Measurements from ENCODE around the gene SFMBT1. TPM values are rescaled to one million over a fixed set of nuclear protein-coding genes. Genes with fewer than 3 reads are reported as not detected.
"Not testable (repeated sequence)": the region's sequence is repeated elsewhere in the genome, so short reads cannot be mapped to it uniquely, and the experiment has no call there.

SFMBT1 gene
- total RNA-seq, 1 experiment from 2014 or later = 14.3 TPM

DNA sequence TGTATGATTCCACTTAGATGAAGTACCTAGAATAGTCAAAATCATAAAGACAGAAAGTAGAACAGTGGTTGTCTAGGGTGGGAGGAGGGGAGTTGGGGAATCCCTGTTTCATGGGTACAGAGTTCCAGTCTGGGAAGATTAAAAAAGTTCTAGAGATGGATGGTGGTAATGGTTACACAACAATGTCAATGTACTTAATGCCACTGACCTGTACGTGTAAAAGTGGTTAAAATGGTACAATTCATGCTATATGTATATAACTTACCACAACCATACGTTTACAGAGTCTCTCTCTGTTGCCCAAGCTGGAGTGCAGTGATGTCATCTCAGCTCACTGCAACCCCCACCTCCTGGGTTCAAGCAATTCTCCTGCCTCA is 6.5 kb downstream of the SFMBT1 start:
- intact Hi-C loops (cut with micrococcal nuclease; ENCODE audit: unreplicated experiment) = no loop called here
- BruUV-seq (replicated peaks) = no TSS peak
- Histone ChIP-seq H3K36me3 (ENCODE audit: low read depth) (no peaks in the 10 kb centered on the region), H3K9me2 (ENCODE audit: insufficient read depth) (no peaks in the 10 kb centered on the region), H3K27me3 (ENCODE audit: insufficient read depth, low read depth) (no peaks in the 10 kb centered on the region), H3K27ac (no peak overlapping the region), H4K20me1 (ENCODE audit: insufficient read depth) (0 out of 2 replicates have a peak, but pooled peaks cover 4% of the 10 kb centered on the region), H3F3A (ENCODE audit: insufficient read depth, low read depth) (peaks cover 12% of the 10 kb centered on the region; the same call in 1 of the 2 replicates), H2AFZ (no peak overlapping the region), H3K9me3 (ENCODE audit: insufficient read depth, low read depth) (no peaks in the 10 kb centered on the region), H3K79me2 (ENCODE audit: low read depth) (peaks cover 68% of the 10 kb centered on the region), H3K4me2 (no peak overlapping the region), H3K4me1 (replicated peaks; ENCODE audit: insufficient read depth) (peaks cover 31% of the 10 kb centered on the region), H3K4me3 (no peak overlapping the region)
- DNase-seq = no peak
- POLR2A ChIA-PET (ENCODE audit: unreplicated experiment) = no interaction called here
- CTCF ChIA-PET = no interaction called here
- no peak for TF ChIP-seq EZH2 (IDR thresholded peaks at IDR 0.05; ENCODE audit: low read depth)
- TF ChIP-seq, protein P1, sequence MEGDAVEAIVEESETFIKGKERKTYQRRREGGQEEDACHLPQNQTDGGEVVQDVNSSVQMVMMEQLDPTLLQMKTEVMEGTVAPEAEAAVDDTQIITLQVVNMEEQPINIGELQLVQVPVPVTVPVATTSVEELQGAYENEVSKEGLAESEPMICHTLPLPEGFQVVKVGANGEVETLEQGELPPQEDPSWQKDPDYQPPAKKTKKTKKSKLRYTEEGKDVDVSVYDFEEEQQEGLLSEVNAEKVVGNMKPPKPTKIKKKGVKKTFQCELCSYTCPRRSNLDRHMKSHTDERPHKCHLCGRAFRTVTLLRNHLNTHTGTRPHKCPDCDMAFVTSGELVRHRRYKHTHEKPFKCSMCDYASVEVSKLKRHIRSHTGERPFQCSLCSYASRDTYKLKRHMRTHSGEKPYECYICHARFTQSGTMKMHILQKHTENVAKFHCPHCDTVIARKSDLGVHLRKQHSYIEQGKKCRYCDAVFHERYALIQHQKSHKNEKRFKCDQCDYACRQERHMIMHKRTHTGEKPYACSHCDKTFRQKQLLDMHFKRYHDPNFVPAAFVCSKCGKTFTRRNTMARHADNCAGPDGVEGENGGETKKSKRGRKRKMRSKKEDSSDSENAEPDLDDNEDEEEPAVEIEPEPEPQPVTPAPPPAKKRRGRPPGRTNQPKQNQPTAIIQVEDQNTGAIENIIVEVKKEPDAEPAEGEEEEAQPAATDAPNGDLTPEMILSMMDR (conservative IDR thresholded peaks at IDR 0.05) = no peak

DNA sequence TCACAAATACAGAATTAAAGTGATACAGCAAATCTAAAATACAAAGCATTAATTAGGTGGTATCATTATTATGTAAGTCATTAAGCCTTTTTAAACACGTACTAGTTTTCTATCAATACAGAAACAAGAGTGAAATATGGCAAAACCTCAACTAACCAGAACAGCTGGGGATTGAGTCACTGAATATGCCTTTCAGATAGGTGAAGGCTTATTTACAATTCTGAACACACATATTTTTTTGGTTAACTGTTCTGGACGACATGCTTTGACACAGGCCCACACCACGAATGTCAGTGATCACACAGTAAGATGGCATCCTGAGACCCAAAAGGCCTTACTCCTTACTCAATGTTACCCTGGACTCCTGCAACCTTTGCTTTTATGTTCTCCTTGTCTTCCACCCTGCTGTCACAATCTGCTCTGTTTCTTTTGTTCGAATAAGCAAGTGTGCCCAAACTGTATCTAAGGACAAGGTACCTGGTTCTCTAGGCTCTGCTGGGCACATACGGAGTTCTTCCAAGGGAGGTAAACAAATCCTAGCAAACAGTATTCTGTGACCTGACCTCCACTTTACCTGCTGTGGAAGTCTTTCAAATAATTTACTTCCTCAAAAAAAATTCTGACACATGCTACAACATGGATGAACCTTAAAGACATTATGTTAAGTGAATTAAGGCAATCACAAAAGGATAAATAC is 7.0 kb downstream of the SFMBT1 start:
- peaks cover 62% of the 10 kb centered on the region for H3K79me2 ChIP-seq (ENCODE audit: low read depth)
- intact Hi-C loops (cut with micrococcal nuclease; ENCODE audit: unreplicated experiment) = no loop called here
- CTCF ChIA-PET = no interaction called here

DNA sequence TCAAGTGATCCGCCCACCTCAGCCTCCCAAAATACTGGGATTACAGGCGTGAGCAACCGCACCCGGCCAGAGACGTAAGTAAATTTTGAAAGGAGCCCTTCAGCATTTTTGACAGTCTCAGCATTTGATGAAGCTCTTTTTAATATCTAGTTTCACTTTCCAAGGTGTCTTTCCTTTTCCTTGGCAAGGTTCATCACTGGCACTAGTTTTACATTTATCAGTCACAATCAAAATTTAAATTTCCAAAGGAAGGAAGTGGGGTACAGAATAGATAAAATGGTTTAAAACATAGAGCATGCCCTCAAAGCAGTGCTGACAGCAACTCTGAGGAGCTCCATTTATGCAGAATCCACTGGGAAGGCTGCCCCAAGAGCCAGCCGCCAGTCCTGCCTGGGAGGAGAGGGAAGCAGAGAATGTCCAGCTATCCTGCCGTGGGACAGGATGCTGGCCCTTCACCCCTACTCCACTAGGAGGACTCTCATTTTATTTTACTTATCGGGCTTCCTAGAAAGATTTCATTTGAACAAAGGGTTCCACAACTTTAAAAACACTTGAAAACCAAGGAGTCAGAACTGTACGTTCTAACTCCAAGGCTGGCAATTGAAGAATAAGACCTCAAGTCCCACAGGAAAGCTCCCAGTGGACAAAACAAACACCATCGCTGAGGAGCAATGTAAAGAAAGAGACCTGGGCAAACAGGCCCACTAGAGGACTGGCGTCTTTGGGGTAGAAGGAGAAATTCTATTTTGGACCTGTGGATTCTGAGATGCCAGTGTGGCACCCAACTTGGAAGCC is 9.9 kb downstream of the SFMBT1 start:
- H3K4me1 ChIP-seq (replicated peaks; ENCODE audit: insufficient read depth) = peaks cover 13% of the 10 kb centered on the region

More for the DNA sequence above, 7.0 kb downstream of the SFMBT1 start:
- H3F3A ChIP-seq (ENCODE audit: insufficient read depth, low read depth) = 0 out of 2 replicates have a peak, but pooled peaks cover 10% of the 10 kb centered on the region
- H3K4me2 ChIP-seq = no peak overlapping the region
- POLR2A ChIA-PET (ENCODE audit: unreplicated experiment) = no interaction called here
- H3K27me3 ChIP-seq (ENCODE audit: insufficient read depth, low read depth) = no peaks in the 10 kb centered on the region
- 0 out of 2 replicates have a peak, but pooled peaks cover 4% of the 10 kb centered on the region for H4K20me1 ChIP-seq (ENCODE audit: insufficient read depth)
- no peaks in the 10 kb centered on the region for H3K9me2 ChIP-seq (ENCODE audit: insufficient read depth)
- no peak for DNase-seq
- no peak overlapping the region for H3K4me3 ChIP-seq
- no peak overlapping the region for H2AFZ ChIP-seq
- peaks cover 25% of the 10 kb centered on the region for H3K4me1 ChIP-seq (replicated peaks; ENCODE audit: insufficient read depth)
- no peak overlapping the region for H3K27ac ChIP-seq
- TF ChIP-seq, protein P1 (conservative IDR thresholded peaks at IDR 0.05) = no peak
- TF ChIP-seq EZH2 (IDR thresholded peaks at IDR 0.05; ENCODE audit: low read depth) = no peak
- no peaks in the 10 kb centered on the region for H3K36me3 ChIP-seq (ENCODE audit: low read depth)
- BruUV-seq (replicated peaks) = no TSS peak
- H3K9me3 ChIP-seq (ENCODE audit: insufficient read depth, low read depth) = no peaks in the 10 kb centered on the region

DNA sequence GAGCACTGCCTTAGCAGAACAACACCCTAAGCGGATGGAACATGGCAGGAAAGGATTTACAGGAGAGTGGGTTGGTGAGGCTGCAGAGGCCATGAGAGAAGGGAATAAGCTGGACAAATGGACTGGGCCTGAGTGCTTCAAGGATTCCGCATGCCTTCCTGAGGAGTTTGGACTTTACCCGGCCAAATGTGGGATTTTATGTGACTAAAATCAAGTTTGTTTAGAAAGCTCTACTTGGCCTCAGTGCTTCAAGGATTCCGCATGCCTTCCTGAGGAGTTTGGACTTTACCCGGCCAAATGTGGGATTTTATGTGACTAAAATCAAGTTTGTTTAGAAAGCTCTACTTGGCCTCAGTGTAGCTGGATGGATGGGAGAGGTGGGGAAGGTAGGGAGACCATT is 10.9 kb downstream of the SFMBT1 start:
- H3K9me2 ChIP-seq (ENCODE audit: insufficient read depth); CTCF ChIA-PET; H3K9me3 ChIP-seq (ENCODE audit: insufficient read depth, low read depth); H4K20me1 ChIP-seq (ENCODE audit: insufficient read depth); intact Hi-C loops (cut with micrococcal nuclease; ENCODE audit: unreplicated experiment); H3F3A ChIP-seq (ENCODE audit: insufficient read depth, low read depth); POLR2A ChIA-PET (ENCODE audit: unreplicated experiment); H3K4me2 ChIP-seq; BruUV-seq (replicated peaks); DNase-seq; H3K4me3 ChIP-seq; H3K4me1 ChIP-seq (replicated peaks; ENCODE audit: insufficient read depth); H3K27me3 ChIP-seq (ENCODE audit: insufficient read depth, low read depth); H3K27ac ChIP-seq; H3K36me3 ChIP-seq (ENCODE audit: low read depth); H2AFZ ChIP-seq: not testable (repeated sequence)
- peaks cover 28% of the 10 kb centered on the region for H3K79me2 ChIP-seq (ENCODE audit: low read depth)

More for the DNA sequence above, 9.9 kb downstream of the SFMBT1 start:
- ChIA-PET CTCF (interaction anchor here (0.5 to 0.6 kb wide), 2 partner anchors 9 to 20 kb away, joined by 3 read pairs; no protein-coding TSS in a partner anchor), POLR2A (ENCODE audit: unreplicated experiment) (no interaction called here)
- H3K4me2 ChIP-seq = no peak overlapping the region
- H3K4me3 ChIP-seq = no peak overlapping the region
- BruUV-seq (replicated peaks) = no TSS peak
- H3K9me3 ChIP-seq (ENCODE audit: insufficient read depth, low read depth) = no peaks in the 10 kb centered on the region
- 0 out of 2 replicates have a peak, but pooled peaks cover under 1% of the 10 kb centered on the region for H4K20me1 ChIP-seq (ENCODE audit: insufficient read depth)
- no peaks in the 10 kb centered on the region for H3K9me2 ChIP-seq (ENCODE audit: insufficient read depth)
- H3F3A ChIP-seq (ENCODE audit: insufficient read depth, low read depth) = 0 out of 2 replicates have a peak, but pooled peaks cover 7% of the 10 kb centered on the region
- TF ChIP-seq, protein P1 (conservative IDR thresholded peaks at IDR 0.05) = no peak
- TF ChIP-seq EZH2 (IDR thresholded peaks at IDR 0.05; ENCODE audit: low read depth) = no peak
- no peak for DNase-seq
- H3K36me3 ChIP-seq (ENCODE audit: low read depth) = no peaks in the 10 kb centered on the region
- H3K27me3 ChIP-seq (ENCODE audit: insufficient read depth, low read depth) = no peaks in the 10 kb centered on the region
- no peak overlapping the region for H2AFZ ChIP-seq
- intact Hi-C loops (cut with micrococcal nuclease; ENCODE audit: unreplicated experiment) = no loop called here
- peaks cover 38% of the 10 kb centered on the region for H3K79me2 ChIP-seq (ENCODE audit: low read depth)
- H3K27ac ChIP-seq = no peak overlapping the region

DNA sequence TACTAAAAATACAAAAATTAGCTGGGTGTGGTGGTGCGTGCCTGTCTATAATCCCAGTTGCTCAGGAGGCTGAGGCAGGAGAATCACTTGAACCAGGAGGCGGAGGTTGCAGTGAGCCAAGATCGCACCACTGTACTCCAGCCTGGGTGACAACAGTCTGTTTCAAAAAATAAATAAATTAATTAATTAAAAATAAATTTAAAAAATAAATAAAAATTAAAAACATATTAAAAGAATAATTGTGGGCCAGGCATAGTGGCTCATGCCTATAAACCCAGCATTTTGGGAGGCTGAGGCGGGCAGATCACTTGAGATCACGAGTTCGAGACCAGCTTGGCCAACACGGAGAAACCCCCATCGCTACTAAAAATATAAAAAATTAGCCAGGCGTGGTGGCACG is 11.5 kb downstream of the SFMBT1 start:
- H3K9me3 ChIP-seq (ENCODE audit: insufficient read depth, low read depth); BruUV-seq (replicated peaks); H3K4me2 ChIP-seq; POLR2A ChIA-PET (ENCODE audit: unreplicated experiment); H3F3A ChIP-seq (ENCODE audit: insufficient read depth, low read depth); H2AFZ ChIP-seq; DNase-seq; CTCF ChIA-PET; H3K9me2 ChIP-seq (ENCODE audit: insufficient read depth); intact Hi-C loops (cut with micrococcal nuclease; ENCODE audit: unreplicated experiment); H4K20me1 ChIP-seq (ENCODE audit: insufficient read depth); H3K4me3 ChIP-seq; H3K4me1 ChIP-seq (replicated peaks; ENCODE audit: insufficient read depth); H3K36me3 ChIP-seq (ENCODE audit: low read depth); H3K27ac ChIP-seq; H3K27me3 ChIP-seq (ENCODE audit: insufficient read depth, low read depth): not testable (repeated sequence)
- H3K79me2 ChIP-seq (ENCODE audit: low read depth) = peaks cover 23% of the 10 kb centered on the region

Measured in PC-9 (cell line).